Neural progenitor cell (in vitro differentiated cells): ENCODE results near the gene AIP.

Experiments
- CTCF ChIP-seq: fragments of 200-600 bp; sonication (generic); IDR thresholded peaks from 2 replicates; pipeline ENCODE4 v1.5.1; 2017; ENCODE audit warnings: antibody characterized with exemption, mild to moderate bottlenecking
- EZH2 ChIP-seq: fragments of 200-600 bp; sonication (generic); IDR thresholded peaks from 2 replicates; pipeline ENCODE4 v1.6.1; 2017; ENCODE audit warnings: antibody characterized with exemption, mild to moderate bottlenecking, moderate library complexity

DNA sequence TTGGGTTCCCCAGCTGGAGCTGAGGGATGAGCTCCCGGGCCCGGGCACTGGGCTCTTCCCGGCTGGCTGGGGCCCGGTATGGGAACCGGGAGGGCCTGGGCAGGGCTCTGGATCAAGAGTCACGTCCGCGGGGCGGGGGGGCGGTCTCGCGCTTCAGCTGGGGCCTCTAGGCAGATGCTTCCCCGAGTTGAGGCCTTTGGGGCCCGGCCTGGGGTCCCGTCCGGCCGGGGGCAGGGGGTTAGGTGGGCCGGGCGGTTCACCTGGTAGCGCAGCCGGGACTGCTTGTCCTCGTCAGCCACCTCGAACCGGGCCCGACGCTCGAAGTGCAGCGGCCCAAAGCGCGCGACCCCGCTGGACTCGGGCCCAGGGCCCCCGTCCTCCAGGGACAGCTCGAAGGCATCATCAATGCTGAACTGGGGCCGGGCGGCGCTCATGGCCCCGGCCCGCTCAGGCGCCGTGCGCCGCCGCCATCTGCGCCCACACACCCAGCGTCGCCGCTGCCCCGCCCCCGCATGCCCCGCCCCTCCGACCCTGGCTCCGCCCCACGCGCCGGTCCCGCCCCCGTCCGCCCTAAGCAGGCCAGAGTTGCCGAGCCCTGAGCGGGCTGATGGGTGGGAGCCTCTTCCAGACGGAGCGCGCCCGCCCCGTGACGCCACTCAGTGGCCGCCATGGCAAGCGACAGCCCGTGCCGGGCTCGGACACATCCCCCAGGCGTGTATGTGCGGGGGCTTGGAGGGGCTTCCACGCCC, 13.9 kb upstream of the AIP start, which contains the start of gene TMEM134:
- TF ChIP-seq CTCF (peak; percentile 59), EZH2 (no peak)
